WTC11 (cell line): ENCODE results near the gene MLC1. TPM values are rescaled to one million over a fixed set of nuclear protein-coding genes. Genes with fewer than 3 reads are reported as not detected.

Experiments used
- ATAC-seq: fragments of 200-7000 bp; cut with Tn5 transposase; 2 replicates; pipeline ENCODE4 v1.10.0; 2021; ENCODE audit warnings: mild to moderate bottlenecking, moderate library complexity
- CTCF ChIA-PET: fragments of 300-600 bp; sonication (Branson Sonifier 250); formaldehyde crosslinking; loops from one replicate; lab custom pipeline; 2021; ENCODE audit warnings: antibody characterized with exemption; lab: Charles Lee
- POLR2A ChIA-PET: fragments of 350-600 bp; sonication (Branson Sonifier 250); formaldehyde crosslinking; loops from one replicate; lab custom pipeline; 2021; ENCODE audit warnings: antibody characterized with exemption; lab: Charles Lee
- DNase-seq: peaks from one replicate; pipeline ENCODE4 v3.0.0; 2021; ENCODE audit warnings: low spot score
- H3K27ac Mint-ChIP-seq: 2 replicates; pipeline ENCODE4 v1.8.0; 2021; ENCODE audit warnings: mixed read lengths
- H3K27me3 Mint-ChIP-seq: 2 replicates; pipeline ENCODE4 v1.8.0; 2021; ENCODE audit warnings: low read depth, mild to moderate bottlenecking, moderate library complexity, mixed read lengths
- H3K36me3 Mint-ChIP-seq: 2 replicates; pipeline ENCODE4 v1.8.0; 2021; ENCODE audit warnings: mixed read lengths
- H3K4me1 Mint-ChIP-seq: 2 replicates; pipeline ENCODE4 v1.8.0; 2022; ENCODE audit warnings: mixed read lengths
- H3K4me3 Mint-ChIP-seq: 2 replicates; pipeline ENCODE4 v1.8.0; 2021; ENCODE audit warnings: mild to moderate bottlenecking, moderate library complexity, mixed read lengths
- H3K9me3 Mint-ChIP-seq: 2 replicates; pipeline ENCODE4 v1.8.0; 2021; ENCODE audit warnings: mixed read lengths
- CDX4 ChIP-seq: fragments of 250-450 bp; sonication (Bioruptor Pico); IDR thresholded peaks from 2 replicates; pipeline ENCODE4 v1.9.0; 2021; ENCODE audit warnings: moderate library complexity, mild to moderate bottlenecking, inconsistent platforms, borderline replicate concordance
- CREB1 ChIP-seq: sonication (generic); formaldehyde crosslinking; IDR thresholded peaks from 2 replicates; pipeline ENCODE4 v1.8.0; 2023; ENCODE audit warnings: mild to moderate bottlenecking, missing genetic modification reagents
- E2F4 ChIP-seq: sonication (generic); formaldehyde crosslinking; IDR thresholded peaks from 2 replicates; pipeline ENCODE4 v1.8.1; 2022; ENCODE audit warnings: low read depth, mild to moderate bottlenecking, moderate library complexity, missing genetic modification reagents, borderline replicate concordance
- ETV6 ChIP-seq: sonication (generic); formaldehyde crosslinking; IDR thresholded peaks from 2 replicates; pipeline ENCODE4 v1.8.1; 2022; ENCODE audit warnings: mild to moderate bottlenecking, missing genetic modification reagents
- GRHL2 ChIP-seq: fragments of 250-450 bp; sonication (Bioruptor Pico); IDR thresholded peaks from 2 replicates; pipeline ENCODE4 v1.8.0; 2022; ENCODE audit warnings: mild to moderate bottlenecking, moderate library complexity; ENCODE audit not compliant: insufficient replicate concordance, severe bottlenecking
- GTF2I ChIP-seq: fragments of 250-450 bp; sonication (Bioruptor Pico); conservative IDR thresholded peaks from 2 replicates; pipeline ENCODE4 v1.4.0; 2021; ENCODE audit warnings: mild to moderate bottlenecking
- HMGXB4 ChIP-seq: sonication (generic); formaldehyde crosslinking; IDR thresholded peaks from 2 replicates; pipeline ENCODE4 v1.8.1; 2023; ENCODE audit warnings: mild to moderate bottlenecking, moderate library complexity, missing genetic modification reagents
- NFYB ChIP-seq: sonication (generic); formaldehyde crosslinking; conservative IDR thresholded peaks from 2 replicates; pipeline ENCODE4 v1.8.0; 2022; ENCODE audit warnings: low read depth, missing genetic modification reagents
- TP53 ChIP-seq: sonication (generic); formaldehyde crosslinking; IDR thresholded peaks from 2 replicates; pipeline ENCODE4 v1.8.1; 2023; ENCODE audit warnings: mild to moderate bottlenecking, missing genetic modification reagents
- ZNF121 ChIP-seq: sonication (generic); formaldehyde crosslinking; IDR thresholded peaks from 2 replicates; pipeline ENCODE4 v1.8.0; 2023; ENCODE audit warnings: missing genetic modification reagents
- total RNA-seq: library from RNA; stranded (reverse); gene quantifications from 3 replicates; pipeline ENCODE4 v1.2.3, GENCODE V29; 2021
- TF ChIP-seq, protein P1 (sequence below): fragments of 250-450 bp; sonication (Bioruptor Pico); IDR thresholded peaks from 2 replicates; pipeline ENCODE4 v2.1.2; 2022; ENCODE audit warnings: mild to moderate bottlenecking, moderate library complexity

MLC1 gene
- total RNA-seq, 1 experiment from 2014 or later, result 0.13 TPM

- H3K27ac Mint-ChIP-seq, result no peak overlapping the region
- H3K27me3 Mint-ChIP-seq, result peaks cover 22% of the 10 kb centered on the region
- no peaks in the 10 kb centered on the region; the same call in 1 of the 2 replicates for H3K9me3 Mint-ChIP-seq
- H3K4me3 Mint-ChIP-seq, result peak overlapping the region; percentile 68
- 0 out of 2 replicates have a peak, but pooled peaks have one; percentile 13 for TF ChIP-seq ETV6 (CRISPR knock-in tag)
- no peak for TF ChIP-seq GRHL2
- ChIA-PET CTCF (interaction anchor here (0.6 to 2.3 kb wide), 35 partner anchors 12 to 449 kb away, joined by 3 to 22 read pairs (median 4); partner anchors contain the start of genes IL17REL, MLC1 and NCAPH2), POLR2A (interaction anchor here (0.6 kb wide), 1 partner anchor 45 kb away, joined by 5 read pairs; no protein-coding TSS in a partner anchor)
- no peaks in the 10 kb centered on the region for H3K36me3 Mint-ChIP-seq
- DNase-seq (peak; percentile 59), ATAC-seq (peak; percentile 74)
- H3K4me1 Mint-ChIP-seq, result peaks cover 12% of the 10 kb centered on the region
Observed at GRCh38 chr22:50058906-50059880, 26.0 kb downstream of the MLC1 start.

GRCh38 chr22:50058061-50058905 lies 26.9 kb downstream of the MLC1 start, which contains the start of gene TTLL8:
TSS of gene TTLL8 (minus strand) at chr22:50058298.
- Mint-ChIP-seq H3K36me3 (0 out of 2 replicates have a peak, but pooled peaks cover 4% of the 10 kb centered on the region), H3K4me3 (peak within 1 kb of the TSS; percentile 68), H3K9me3 (peaks cover 7% of the 10 kb centered on the region), H3K27me3 (peaks cover 26% of the 10 kb centered on the region), H3K27ac (no peak within 1 kb of the TSS), H3K4me1 (peaks cover 12% of the 10 kb centered on the region)
- ATAC-seq (peak; percentile 16; the same call in 1 of the 2 replicates), DNase-seq (no peak)
- POLR2A ChIA-PET, result no interaction called here
- CTCF ChIA-PET, result interaction anchor here (0.6 to 2.7 kb wide), 19 partner anchors 14 to 272 kb away, joined by 3 to 22 read pairs (median 4); partner anchors contain the start of gene MLC1
- TF ChIP-seq, protein P1, sequence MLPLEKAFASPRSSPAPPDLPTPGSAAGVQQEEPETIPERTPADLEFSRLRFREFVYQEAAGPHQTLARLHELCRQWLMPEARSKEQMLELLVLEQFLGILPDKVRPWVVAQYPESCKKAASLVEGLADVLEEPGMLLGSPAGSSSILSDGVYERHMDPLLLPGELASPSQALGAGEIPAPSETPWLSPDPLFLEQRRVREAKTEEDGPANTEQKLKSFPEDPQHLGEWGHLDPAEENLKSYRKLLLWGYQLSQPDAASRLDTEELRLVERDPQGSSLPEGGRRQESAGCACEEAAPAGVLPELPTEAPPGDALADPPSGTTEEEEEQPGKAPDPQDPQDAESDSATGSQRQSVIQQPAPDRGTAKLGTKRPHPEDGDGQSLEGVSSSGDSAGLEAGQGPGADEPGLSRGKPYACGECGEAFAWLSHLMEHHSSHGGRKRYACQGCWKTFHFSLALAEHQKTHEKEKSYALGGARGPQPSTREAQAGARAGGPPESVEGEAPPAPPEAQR (CRISPR knock-in tag), result no peak
- no peak for TF ChIP-seq CREB1
- no peak for TF ChIP-seq ZNF121 (CRISPR knock-in tag)
- no peak for TF ChIP-seq CDX4
- TF ChIP-seq GTF2I (CRISPR knock-in tag), result no peak
- no peak for TF ChIP-seq TP53 (CRISPR knock-in tag)
- TF ChIP-seq NFYB (CRISPR knock-in tag), result no peak
- 0 out of 2 replicates have a peak, but pooled peaks have one; percentile 13 for TF ChIP-seq HMGXB4 (CRISPR knock-in tag)
- no peak for TF ChIP-seq E2F4 (CRISPR knock-in tag)
